ENCODE data around the gene PFDN5. TPM values are rescaled to one million over a fixed set of nuclear protein-coding genes. Genes with fewer than 3 reads are reported as not detected.

The PFDN5 gene
- total and polyA plus RNA-seq, 2 experiments from 2014 or later, result 380 to 625 TPM

DNA sequence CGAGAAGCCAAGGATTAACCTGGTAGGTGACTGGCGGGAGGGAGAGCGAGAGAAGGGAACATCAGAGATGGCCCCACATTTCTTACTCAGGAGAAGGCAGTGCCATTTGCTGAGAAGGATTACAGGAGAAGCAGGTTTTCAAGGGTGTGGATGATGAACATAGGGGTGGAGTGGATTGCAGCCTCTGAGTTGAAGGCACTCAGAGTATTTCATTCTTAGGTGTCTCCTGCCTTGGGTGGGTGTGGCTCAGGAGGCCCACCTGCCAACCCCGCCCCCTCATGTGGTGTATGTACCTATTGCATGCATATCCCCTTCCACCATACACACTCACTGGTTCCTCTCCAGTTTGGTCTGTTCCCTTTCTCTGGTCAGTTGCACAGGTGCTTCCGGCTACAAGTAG lies 20.9 kb upstream of the PFDN5 start:
- H3K27me3 ChIP-seq (replicated peaks; ENCODE audit: insufficient read depth), result no peaks in the 10 kb centered on the region
- in situ Hi-C loops (cut with MboI), result no loop called here
- H3K9ac ChIP-seq, result no peak overlapping the region
- H3K4me3 ChIP-seq, result no peak overlapping the region
- no peaks in the 10 kb centered on the region for H3F3A ChIP-seq (ENCODE audit: insufficient read depth)
- H2AFZ ChIP-seq, result no peak overlapping the region
- H3K4me1 ChIP-seq (ENCODE audit: insufficient read depth), result no peaks in the 10 kb centered on the region
- TF ChIP-seq EZH2phosphoT487 (IDR thresholded peaks at IDR 0.05; ENCODE audit: insufficient read depth, low read depth) (no peak), EZH2 (IDR thresholded peaks at IDR 0.05; ENCODE audit: insufficient read depth, poor library complexity, severe bottlenecking) (no peak)
- peaks cover 25% of the 10 kb centered on the region for H3K79me2 ChIP-seq (ENCODE audit: insufficient read depth)
- WGBS, 2 experiments (ENCODE audit: low coverage in 1 of 2, low lambda C conversion rate in 2 of 2, missing lambda C conversion rate in 2 of 2), result 97% methylated on average over 5 of the region's 5 CpGs
- H3K9me2 ChIP-seq (ENCODE audit: insufficient read depth), result no peaks in the 10 kb centered on the region
- no peaks in the 10 kb centered on the region for H3K9me3 ChIP-seq (ENCODE audit: low read depth)
- H4K20me1 ChIP-seq (ENCODE audit: insufficient read depth), result no peaks in the 10 kb centered on the region
- H3K4me2 ChIP-seq (ENCODE audit: unreplicated experiment), result no peak overlapping the region
- H3K36me3 ChIP-seq (ENCODE audit: low read depth), result no peaks in the 10 kb centered on the region
- DNase-seq, result no peak
- no peak overlapping the region for H3K27ac ChIP-seq

DNA sequence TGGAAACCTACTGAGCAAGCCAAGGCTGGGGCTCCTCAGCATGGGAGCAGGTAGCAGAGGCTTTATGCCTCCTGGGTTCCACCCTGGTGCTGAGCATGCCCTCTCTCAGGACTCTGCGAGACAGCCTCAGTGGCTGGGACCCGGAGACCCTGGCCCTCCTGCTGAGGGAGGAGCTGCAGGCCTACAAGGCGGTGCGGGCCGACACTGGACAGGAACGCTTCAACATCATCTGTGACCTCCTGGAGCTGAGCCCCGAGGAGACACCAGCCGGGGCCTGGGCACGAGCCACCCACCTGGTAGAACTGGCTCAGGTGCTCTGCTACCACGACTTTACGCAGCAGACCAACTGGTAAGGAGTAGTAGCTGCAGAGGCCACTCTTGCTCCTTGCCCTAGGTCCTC lies 18.8 kb upstream of the PFDN5 start:
- no peaks in the 10 kb centered on the region for H3K9me2 ChIP-seq (ENCODE audit: insufficient read depth)
- no peaks in the 10 kb centered on the region for H3K27me3 ChIP-seq (replicated peaks; ENCODE audit: insufficient read depth)
- no peak overlapping the region for H3K9ac ChIP-seq
- H3K4me1 ChIP-seq (ENCODE audit: insufficient read depth), result no peaks in the 10 kb centered on the region
- H3F3A ChIP-seq (ENCODE audit: insufficient read depth), result no peaks in the 10 kb centered on the region
- H4K20me1 ChIP-seq (ENCODE audit: insufficient read depth), result no peaks in the 10 kb centered on the region
- DNase-seq, result no peak
- no peaks in the 10 kb centered on the region for H3K9me3 ChIP-seq (ENCODE audit: low read depth)
- WGBS, 2 experiments (ENCODE audit: low coverage in 1 of 2, low lambda C conversion rate in 2 of 2, missing lambda C conversion rate in 2 of 2), result 87 to 96% methylated on average over 9 to 11 of the region's 11 CpGs
- H3K4me3 ChIP-seq, result no peak overlapping the region
- no peak overlapping the region for H3K4me2 ChIP-seq (ENCODE audit: unreplicated experiment)
- in situ Hi-C loops (cut with MboI), result no loop called here
- peaks cover 4% of the 10 kb centered on the region; the same call in 1 of the 2 replicates for H3K79me2 ChIP-seq (ENCODE audit: insufficient read depth)
- TF ChIP-seq EZH2phosphoT487 (IDR thresholded peaks at IDR 0.05; ENCODE audit: insufficient read depth, low read depth) (no peak), EZH2 (IDR thresholded peaks at IDR 0.05; ENCODE audit: insufficient read depth, poor library complexity, severe bottlenecking) (no peak)
- no peak overlapping the region for H2AFZ ChIP-seq
- no peaks in the 10 kb centered on the region for H3K36me3 ChIP-seq (ENCODE audit: low read depth)
- H3K27ac ChIP-seq, result no peak overlapping the region

DNA sequence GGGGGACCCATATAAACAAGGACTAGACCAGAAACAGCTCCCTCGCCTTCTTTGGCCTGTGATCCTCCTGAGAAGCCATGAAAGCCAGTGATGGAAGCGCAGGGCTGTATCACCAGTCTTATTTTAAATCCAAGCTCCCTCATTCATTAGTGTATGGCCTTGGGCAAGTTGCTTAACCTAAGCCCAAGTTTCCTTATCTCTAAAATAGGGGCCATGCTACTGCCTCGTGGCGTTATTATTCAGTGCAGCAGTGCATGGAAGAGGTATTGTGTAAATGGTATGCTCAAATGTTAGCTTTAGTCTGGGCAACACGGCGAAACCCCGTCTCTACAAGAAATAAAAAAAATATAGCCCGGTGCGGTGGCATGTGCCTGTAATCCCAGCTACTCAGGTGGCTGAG lies 17.4 kb upstream of the PFDN5 start:
- in situ Hi-C loops (cut with MboI), result no loop called here
- WGBS, 2 experiments (ENCODE audit: low coverage in 1 of 2, low lambda C conversion rate in 2 of 2, missing lambda C conversion rate in 2 of 2), result 95 to 98% methylated on average over 9 of the region's 9 CpGs
- Histone ChIP-seq H3K79me2 (ENCODE audit: insufficient read depth) (no peaks in the 10 kb centered on the region), H3K27ac (no peak overlapping the region), H3K4me3 (no peak overlapping the region), H3K27me3 (replicated peaks; ENCODE audit: insufficient read depth) (no peaks in the 10 kb centered on the region), H3F3A (ENCODE audit: insufficient read depth) (no peaks in the 10 kb centered on the region), H3K4me2 (ENCODE audit: unreplicated experiment) (no peak overlapping the region), H2AFZ (no peak overlapping the region), H3K9me3 (ENCODE audit: low read depth) (no peaks in the 10 kb centered on the region), H3K9ac (no peak overlapping the region), H3K9me2 (ENCODE audit: insufficient read depth) (no peaks in the 10 kb centered on the region), H4K20me1 (ENCODE audit: insufficient read depth) (no peaks in the 10 kb centered on the region), H3K36me3 (ENCODE audit: low read depth) (no peaks in the 10 kb centered on the region), H3K4me1 (ENCODE audit: insufficient read depth) (no peaks in the 10 kb centered on the region)
- TF ChIP-seq EZH2 (IDR thresholded peaks at IDR 0.05; ENCODE audit: insufficient read depth, poor library complexity, severe bottlenecking), result no peak
- TF ChIP-seq EZH2phosphoT487 (IDR thresholded peaks at IDR 0.05; ENCODE audit: insufficient read depth, low read depth), result no peak
- DNase-seq, result no peak

DNA sequence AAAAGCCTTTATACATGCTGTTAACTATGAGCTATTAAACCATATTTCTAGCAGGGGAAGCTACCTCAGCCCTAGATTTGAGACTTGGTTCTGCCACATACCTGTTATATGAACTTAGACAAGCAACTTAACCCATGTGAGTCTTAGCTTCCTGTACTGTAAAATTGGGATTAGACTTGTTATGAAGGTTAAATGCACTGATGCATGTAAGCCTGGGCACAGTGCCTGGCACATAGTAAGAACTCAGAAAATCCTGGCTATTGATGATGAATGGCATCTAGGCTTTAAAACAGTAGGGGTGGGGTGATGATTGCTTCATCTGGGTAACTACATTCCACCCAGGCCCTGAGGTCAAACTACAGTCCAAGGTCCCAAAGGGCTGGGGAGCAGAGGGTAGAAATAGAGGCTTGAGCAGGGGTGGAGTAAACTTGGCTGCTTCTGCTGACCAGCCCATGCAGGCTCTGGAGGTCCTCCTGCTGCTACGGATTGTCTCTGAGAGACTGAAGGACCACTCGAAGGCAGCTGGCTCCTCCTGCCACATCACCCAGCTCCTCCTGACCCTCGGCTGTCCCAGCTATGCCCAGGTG lies 16.0 kb upstream of the PFDN5 start:
- TF ChIP-seq EZH2phosphoT487 (IDR thresholded peaks at IDR 0.05; ENCODE audit: insufficient read depth, low read depth) (no peak), EZH2 (IDR thresholded peaks at IDR 0.05; ENCODE audit: insufficient read depth, poor library complexity, severe bottlenecking) (no peak)
- Histone ChIP-seq H3K27ac (no peak overlapping the region), H3K27me3 (replicated peaks; ENCODE audit: insufficient read depth) (no peaks in the 10 kb centered on the region), H3K79me2 (ENCODE audit: insufficient read depth) (no peaks in the 10 kb centered on the region), H4K20me1 (ENCODE audit: insufficient read depth) (no peaks in the 10 kb centered on the region), H2AFZ (no peak overlapping the region), H3F3A (ENCODE audit: insufficient read depth) (no peaks in the 10 kb centered on the region), H3K9ac (no peak overlapping the region), H3K9me3 (ENCODE audit: low read depth) (no peaks in the 10 kb centered on the region), H3K4me3 (no peak overlapping the region), H3K36me3 (ENCODE audit: low read depth) (no peaks in the 10 kb centered on the region), H3K4me1 (ENCODE audit: insufficient read depth) (no peaks in the 10 kb centered on the region), H3K4me2 (ENCODE audit: unreplicated experiment) (no peak overlapping the region), H3K9me2 (ENCODE audit: insufficient read depth) (no peaks in the 10 kb centered on the region)
- in situ Hi-C loops (cut with MboI), result no loop called here
- no peak for DNase-seq
- 88 to 89% methylated on average over 3 of the region's 3 CpGs for WGBS, 2 experiments (ENCODE audit: low coverage in 1 of 2, low lambda C conversion rate in 2 of 2, missing lambda C conversion rate in 2 of 2)

Measured in GM23248 (cell line).